NOMO-1 treated with dmso at 0.1 percent for 144 hours (cell line): Measurements from ENCODE around the gene BOLA2B.
"Not testable (repeated sequence)": the region's sequence is repeated elsewhere in the genome, so short reads cannot be mapped to it uniquely, and the experiment has no call there.

Experiments
- DNase-seq: peaks from one replicate; lab custom pipeline; 2025; ENCODE audit not compliant: unreplicated experiment; lab: John Stamatoyannopoulos, UW

Gene BOLA2B

GRCh38 chr16:30193615-30194014, at the start of gene BOLA2B, which contains the start of gene SLX1A:
TSS of gene BOLA2B (minus strand) at chr16:30193666. CDS start at chr16:30193595, 71 bp downstream.
TSS of gene SLX1A (plus strand) at chr16:30193875. CDS start at chr16:30194085, 210 bp downstream.
- DNase-seq = not testable (repeated sequence)

DNA sequence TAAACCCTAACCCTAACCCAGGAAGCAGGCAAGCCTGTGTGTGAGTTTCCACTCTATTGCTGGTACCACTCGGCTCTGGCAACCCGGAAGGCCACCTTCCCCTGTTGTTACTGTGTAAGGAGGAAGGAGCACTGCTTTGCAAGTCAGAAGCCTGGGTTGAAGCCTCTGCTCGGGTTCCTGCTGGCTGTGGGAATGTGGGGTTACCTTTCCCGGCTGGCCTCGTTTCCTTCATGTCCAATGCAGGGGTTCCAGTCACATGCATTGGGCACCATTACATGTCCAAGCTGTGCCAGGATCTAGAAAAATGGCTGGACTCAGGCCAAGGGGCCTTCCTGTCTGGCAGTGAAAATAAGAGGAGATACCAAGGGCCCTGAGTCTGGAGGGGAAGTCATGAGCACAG, 23.6 kb upstream of the BOLA2B start:
- not testable (repeated sequence) for DNase-seq

GRCh38 chr16:30211414-30211813, 17.9 kb upstream of the BOLA2B start:
- DNase-seq = not testable (repeated sequence)

DNA sequence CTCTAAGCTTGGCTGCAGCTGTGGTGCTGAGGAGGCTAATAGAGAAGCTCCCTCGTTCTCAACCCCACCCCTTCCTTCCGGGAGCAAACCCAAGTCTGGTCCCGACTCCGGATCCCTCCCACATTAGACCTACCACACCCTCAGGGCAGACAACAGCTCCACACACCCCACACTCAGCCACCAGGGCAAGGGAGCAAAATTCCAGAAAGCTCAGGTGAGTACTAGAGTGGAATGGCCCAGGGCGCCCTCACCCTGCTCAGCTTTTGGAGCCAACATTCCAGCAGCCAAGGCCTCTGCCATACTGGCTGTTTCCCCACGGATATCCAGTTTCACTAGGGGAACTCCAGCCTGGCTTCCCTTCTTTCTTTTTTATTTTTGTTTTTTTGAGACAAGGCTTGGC, 15.6 kb upstream of the BOLA2B start:
- DNase-seq = not testable (repeated sequence)

GRCh38 chr16:30207063-30207704, 13.7 kb upstream of the BOLA2B start:
- DNase-seq = not testable (repeated sequence)

DNA sequence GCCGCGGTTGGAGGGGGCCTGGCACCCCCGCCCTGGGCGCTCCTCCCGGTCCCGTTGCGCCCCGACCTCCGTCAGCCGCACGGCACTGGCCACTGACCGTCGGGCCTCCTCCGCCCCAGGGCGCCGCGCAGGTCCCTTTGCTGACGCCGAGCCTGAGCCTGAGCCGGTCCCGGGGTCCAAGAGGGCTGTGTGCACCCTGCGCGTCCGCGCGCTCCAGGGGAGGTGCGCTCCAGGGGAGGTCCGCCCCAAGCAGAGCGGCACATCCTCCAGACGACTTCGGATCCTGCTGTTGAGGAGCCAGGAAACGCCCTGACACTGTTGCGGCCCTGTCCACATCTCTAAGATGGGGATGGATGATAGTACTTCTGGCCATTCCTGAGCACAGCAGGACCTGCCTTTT, 12.8 kb upstream of the BOLA2B start:
- not testable (repeated sequence) for DNase-seq

GRCh38 chr16:30205541-30206236, 12.2 kb upstream of the BOLA2B start:
- not testable (repeated sequence) for DNase-seq

GRCh38 chr16:30199608-30200343, 6.3 kb upstream of the BOLA2B start:
- DNase-seq = not testable (repeated sequence)

DNA sequence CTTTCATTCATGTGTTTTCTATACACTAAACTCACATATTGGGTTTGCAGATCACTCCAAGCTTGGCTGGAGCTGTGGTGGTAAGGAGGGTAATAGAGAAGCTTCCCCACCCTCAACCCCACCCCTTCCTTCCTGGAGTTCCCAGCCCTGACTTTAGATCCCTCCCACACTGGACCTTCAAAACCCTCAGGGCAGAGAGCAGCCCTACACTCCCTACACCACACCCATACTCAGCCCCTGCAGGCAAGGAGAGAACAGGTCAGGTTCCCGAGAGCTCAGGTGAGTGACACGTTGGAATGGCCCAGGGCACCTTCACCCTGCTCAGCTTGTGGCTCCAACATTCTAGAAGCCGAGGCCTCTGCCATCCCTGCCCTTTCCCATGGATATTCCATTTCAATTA, 5.6 kb upstream of the BOLA2B start, which contains the start of gene SULT1A3:
Gene SULT1A3 (plus strand): TSS at position 207 of the 400 bp plus-strand sequence. CDS start 1,474 bp downstream, outside the sequence.
- not testable (repeated sequence) for DNase-seq

DNA sequence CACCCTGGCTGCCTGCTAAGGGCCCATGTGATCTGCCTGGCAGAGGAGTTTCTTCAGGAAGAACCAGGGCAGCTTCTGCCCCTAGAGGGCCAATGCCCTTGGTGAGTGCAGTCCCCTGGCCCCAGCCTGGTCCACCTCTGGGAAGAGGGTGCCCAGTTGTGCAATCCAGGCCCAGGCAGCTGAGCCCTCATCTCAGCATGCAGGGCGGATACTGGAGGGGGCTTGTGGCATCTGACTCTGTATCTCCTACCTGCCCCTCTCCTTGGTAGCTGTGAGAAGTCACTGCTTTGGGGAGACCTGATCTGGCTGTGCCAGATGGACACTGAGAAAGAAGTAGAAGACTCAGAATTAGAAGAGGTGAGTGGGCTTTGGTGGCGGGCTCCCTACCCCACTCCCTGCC, 3.5 kb upstream of the BOLA2B start:
- not testable (repeated sequence) for DNase-seq

DNA sequence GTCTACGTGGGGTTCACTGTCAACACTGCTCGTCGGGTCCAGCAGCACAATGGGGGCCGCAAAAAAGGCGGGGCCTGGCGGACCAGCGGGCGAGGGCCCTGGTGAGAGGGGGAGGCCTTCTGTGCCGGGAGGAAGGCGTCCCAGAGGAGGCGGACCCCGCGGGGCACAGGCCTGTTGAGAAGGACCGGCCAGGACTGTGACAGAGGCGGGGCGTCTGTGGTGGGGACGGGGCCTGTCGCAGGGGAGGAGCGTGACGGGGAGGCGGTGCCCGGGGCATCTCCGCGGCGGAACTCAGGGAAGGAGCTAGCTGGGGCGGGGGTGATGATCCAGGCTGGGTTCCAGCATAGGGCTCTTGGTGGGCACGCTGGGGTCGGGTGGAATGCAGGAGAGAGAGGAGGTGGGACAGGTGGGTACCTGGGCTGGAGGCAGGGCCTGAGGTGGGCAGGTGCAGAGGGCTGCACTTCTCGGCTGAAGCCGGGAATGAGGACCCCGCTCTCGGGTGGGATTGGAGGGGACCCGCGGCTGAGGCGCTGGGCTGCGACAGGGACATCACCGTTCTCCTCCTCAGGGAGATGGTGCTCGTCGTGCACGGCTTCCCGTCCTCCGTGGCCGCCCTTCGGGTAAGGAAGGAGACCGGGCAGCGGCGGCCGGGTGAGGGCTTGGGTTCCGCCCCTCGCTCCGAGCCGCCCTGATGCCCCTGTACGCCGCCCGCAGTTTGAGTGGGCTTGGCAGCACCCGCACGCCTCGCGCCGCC, 883 bp upstream of the BOLA2B start:
- not testable (repeated sequence) for DNase-seq

DNA sequence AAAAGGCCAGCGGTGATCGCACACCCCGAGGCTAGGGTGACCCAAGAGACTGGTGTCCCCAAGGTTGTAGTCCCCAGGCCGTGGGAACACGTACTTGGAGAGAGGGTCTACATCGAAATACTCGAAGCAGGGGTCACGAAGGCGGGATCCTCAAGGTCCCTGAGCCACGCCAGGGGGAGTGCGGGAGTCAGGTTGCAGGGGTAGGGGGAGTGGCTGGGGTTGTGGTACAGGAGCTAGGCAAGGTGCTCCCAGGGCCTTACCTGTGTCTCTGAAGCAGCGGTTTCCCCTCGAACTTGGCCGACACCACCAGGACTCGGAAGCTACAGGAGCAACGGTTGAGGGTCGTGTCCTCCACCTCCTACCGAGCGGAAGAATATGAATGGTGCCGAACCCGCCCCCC, 368 bp downstream of the BOLA2B start:
- DNase-seq = not testable (repeated sequence)

DNA sequence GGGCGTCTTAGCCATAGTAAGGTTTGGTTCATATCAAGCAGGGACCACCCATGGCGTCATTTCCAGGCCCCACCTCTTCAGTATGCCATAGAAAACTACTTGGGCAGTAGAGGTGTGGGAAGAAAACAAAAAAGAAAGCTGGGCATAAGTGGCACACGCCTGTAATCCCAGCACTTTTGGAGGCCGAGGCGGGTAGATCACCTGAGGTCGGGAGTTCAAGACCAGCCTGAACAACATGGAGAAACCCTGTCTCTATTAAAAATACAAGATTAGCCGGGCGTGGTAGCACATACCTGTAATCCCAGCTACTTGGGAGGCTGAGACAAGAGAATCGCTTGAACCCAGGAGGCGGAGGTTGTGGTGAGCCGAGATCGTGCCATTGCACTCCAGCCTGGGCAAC, 2.3 kb downstream of the BOLA2B start:
- DNase-seq = not testable (repeated sequence)

- DNase-seq = no peak
Measured at GRCh38 chr16:30187971-30188561, 5.4 kb downstream of the BOLA2B start.

- no peak for DNase-seq
Measured at GRCh38 chr16:30187556-30187865, 6.0 kb downstream of the BOLA2B start.

GRCh38 chr16:30186782-30187555, 6.5 kb downstream of the BOLA2B start:
- no peak for DNase-seq

- DNase-seq = no peak
Measured at GRCh38 chr16:30186444-30186781, 7.1 kb downstream of the BOLA2B start.

DNA sequence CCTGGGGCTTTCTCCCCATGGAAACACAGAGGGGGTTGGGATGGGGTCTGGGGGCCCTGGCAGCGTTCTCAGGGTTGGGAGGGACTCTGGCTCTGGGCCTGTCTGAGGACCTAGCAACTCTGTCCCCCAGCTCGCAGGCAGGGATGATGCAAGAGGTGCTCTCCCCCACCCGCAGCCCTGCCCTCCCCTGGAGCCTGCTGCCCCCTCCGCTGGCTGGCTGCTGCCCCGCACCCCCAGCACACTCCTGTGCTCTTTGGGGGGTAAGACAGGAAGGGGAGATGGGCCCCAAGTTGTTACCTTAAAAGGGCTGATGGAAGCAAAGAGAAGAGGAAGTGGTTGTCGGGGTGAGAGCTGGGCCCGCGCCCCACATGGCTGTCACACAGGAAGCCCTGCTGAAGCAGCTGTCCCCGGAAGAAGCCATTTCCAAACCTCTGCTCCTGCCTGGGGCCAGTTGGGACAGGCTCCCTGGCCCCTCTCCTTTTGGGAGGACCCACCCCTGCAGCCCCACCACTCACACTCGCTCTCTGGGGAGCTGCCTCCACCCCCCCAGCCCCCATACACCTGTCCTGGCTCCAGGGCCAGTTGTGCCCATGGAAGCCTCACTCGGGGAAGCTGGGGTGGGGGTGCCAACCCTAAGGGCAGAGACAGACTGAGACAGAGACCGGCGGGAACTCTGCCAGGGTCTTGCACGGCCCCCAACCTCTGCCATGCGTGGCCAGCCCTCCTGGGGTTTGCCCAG, 7.6 kb downstream of the BOLA2B start:
- DNase-seq = peak; percentile 74
